Measurements from ENCODE around the gene RALA. TPM values are rescaled to one million over a fixed set of nuclear protein-coding genes. Genes with fewer than 3 reads are reported as not detected.

RALA gene
- total and polyA plus RNA-seq, 2 of the 13 experiments (the other 11 are each of a cell fraction or from before 2014, with no cell fraction given): 11.8 to 19.5 TPM

DNA sequence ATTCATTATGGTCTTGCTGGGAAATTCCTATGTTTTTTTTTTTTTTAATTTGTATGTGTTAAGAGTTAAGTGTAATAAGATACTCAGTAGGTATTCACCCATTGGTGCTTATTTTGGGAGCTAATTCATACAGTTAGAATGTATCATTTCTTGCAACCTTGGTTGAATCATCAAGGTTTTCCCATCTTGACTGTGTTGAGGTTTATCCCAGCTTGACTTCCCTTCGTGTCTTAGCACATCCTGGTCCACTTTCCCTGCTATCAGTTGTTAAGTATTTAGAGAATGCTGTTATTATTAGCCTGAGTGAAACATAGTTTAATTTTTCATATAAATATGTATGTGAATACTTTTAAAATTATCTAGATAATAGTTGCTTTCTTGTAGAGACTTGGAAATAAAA, 20.8 kb downstream of the RALA start:
- H2AFZ ChIP-seq (ENCODE audit: low read length): no peak overlapping the region
- POLR2A ChIA-PET: no interaction called here
- CTCF ChIA-PET (ENCODE audit: low intra/inter-chr PET ratio, low total read pairs): no interaction called here
- ATAC-seq (no peak), FAIRE-seq (no peak), DNase-seq (ENCODE audit: low spot score) (no peak)
- H3K4me2 ChIP-seq (ENCODE audit: low read depth, low read length): no peak overlapping the region
- no peak overlapping the region for H3K9ac ChIP-seq (ENCODE audit: insufficient read depth, low read depth, low read length)
- H4K20me1 ChIP-seq (ENCODE audit: insufficient read depth, low read length): peaks cover 23% of the 10 kb centered on the region
- peaks cover 1 to 3% of the 10 kb centered on the region in 2 experiments; a peak in 1 of 5 replicates for H3K36me3 ChIP-seq (replicated peaks in 1 of 2; ENCODE audit: control insufficient read depth in 1 of 2, insufficient read depth in 2 of 2, low read length in 2 of 2)
- H3K4me1 ChIP-seq (ENCODE audit: insufficient read depth, low read length): peaks cover 10% of the 10 kb centered on the region; the same call in 1 of the 2 replicates
- H3K4me3 ChIP-seq (replicated peaks in 1 of 3; ENCODE audit: insufficient read depth in 1 of 3, low read depth in 2 of 3, low read length in 3 of 3): no peak overlapping the region
- 100% methylated on average over 1 of the region's 1 CpG for WGBS (ENCODE audit: low lambda C conversion rate)
- intact Hi-C loops (cut with micrococcal nuclease; ENCODE audit: unreplicated experiment) (no loop called here), in situ Hi-C loops (cut with HindIII; ENCODE audit: extremely low pct_ligation_motif_present, low pct_unique_long_range_greater_than_20kb) (no loop called here)
- no peaks in the 10 kb centered on the region for H3K27me3 ChIP-seq (ENCODE audit: control insufficient read depth in 1 of 2, insufficient read depth in 2 of 2, low read length in 2 of 2)
- H3K9me3 ChIP-seq (ENCODE audit: low read length): no peaks in the 10 kb centered on the region
- no peak overlapping the region for H3K27ac ChIP-seq (ENCODE audit: extremely low read length, insufficient read depth, low read length)
- BruUV-seq (replicated peaks): no TSS peak
- H3K79me2 ChIP-seq (ENCODE audit: insufficient read depth, low read length): peaks cover 82% of the 10 kb centered on the region
- TF ChIP-seq ZNF776 (CRISPR knock-in tag; IDR thresholded peaks at IDR 0.05) (no peak), ZBTB7A (CRISPR knock-in tag; IDR thresholded peaks at IDR 0.05) (no peak), SP1 (IDR thresholded peaks at IDR 0.05) (no peak), SP1 (CRISPR knock-in tag; IDR thresholded peaks at IDR 0.05) (no peak), ONECUT2 (CRISPR knock-in tag; IDR thresholded peaks at IDR 0.05) (no peak), ZBTB20 (CRISPR knock-in tag; IDR thresholded peaks at IDR 0.05; ENCODE audit: borderline replicate concordance, low read depth) (no peak), FOXK2 (IDR thresholded peaks at IDR 0.05) (no peak)
- TF ChIP-seq, protein P1, sequence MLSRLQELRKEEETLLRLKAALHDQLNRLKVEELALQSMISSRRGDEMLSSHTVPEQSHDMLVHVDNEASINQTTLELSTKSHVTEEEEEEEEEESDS (CRISPR knock-in tag; IDR thresholded peaks at IDR 0.05; ENCODE audit: borderline replicate concordance): no peak
- TF ChIP-seq, protein P2, sequence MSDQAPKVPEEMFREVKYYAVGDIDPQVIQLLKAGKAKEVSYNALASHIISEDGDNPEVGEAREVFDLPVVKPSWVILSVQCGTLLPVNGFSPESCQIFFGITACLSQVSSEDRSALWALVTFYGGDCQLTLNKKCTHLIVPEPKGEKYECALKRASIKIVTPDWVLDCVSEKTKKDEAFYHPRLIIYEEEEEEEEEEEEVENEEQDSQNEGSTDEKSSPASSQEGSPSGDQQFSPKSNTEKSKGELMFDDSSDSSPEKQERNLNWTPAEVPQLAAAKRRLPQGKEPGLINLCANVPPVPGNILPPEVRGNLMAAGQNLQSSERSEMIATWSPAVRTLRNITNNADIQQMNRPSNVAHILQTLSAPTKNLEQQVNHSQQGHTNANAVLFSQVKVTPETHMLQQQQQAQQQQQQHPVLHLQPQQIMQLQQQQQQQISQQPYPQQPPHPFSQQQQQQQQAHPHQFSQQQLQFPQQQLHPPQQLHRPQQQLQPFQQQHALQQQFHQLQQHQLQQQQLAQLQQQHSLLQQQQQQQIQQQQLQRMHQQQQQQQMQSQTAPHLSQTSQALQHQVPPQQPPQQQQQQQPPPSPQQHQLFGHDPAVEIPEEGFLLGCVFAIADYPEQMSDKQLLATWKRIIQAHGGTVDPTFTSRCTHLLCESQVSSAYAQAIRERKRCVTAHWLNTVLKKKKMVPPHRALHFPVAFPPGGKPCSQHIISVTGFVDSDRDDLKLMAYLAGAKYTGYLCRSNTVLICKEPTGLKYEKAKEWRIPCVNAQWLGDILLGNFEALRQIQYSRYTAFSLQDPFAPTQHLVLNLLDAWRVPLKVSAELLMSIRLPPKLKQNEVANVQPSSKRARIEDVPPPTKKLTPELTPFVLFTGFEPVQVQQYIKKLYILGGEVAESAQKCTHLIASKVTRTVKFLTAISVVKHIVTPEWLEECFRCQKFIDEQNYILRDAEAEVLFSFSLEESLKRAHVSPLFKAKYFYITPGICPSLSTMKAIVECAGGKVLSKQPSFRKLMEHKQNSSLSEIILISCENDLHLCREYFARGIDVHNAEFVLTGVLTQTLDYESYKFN (CRISPR knock-in tag; conservative IDR thresholded peaks at IDR 0.05): no peak
